ENCODE data around the gene MRPS22. TPM values are rescaled to one million over a fixed set of nuclear protein-coding genes. Genes with fewer than 3 reads are reported as not detected.

Gene MRPS22
- total and polyA plus RNA-seq, 2 of the 8 experiments (the other 6 are each of a cell fraction or from before 2014, with no cell fraction given): 28.3 to 45.8 TPM

DNA sequence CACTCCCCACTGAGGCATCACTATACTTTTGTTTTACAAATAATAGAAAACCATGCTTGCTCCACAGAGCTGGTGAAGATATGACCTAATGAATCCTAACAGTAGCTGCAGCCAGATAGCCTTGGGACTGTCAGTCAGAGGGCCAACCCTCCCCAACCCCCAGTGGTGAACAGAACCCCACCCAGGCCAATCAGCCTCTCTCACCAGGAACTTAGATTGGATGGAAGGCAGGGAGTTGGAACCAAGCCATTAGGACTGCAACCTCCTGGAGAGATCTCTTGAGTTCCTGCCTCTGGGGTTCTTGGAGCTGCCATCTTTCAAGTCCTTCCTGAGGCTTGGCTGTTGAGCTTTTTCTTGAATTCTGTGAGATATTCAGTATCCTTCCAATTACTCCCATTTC is 3.0 kb upstream of the MRPS22 start:
- H3K4me2 ChIP-seq (ENCODE audit: insufficient read depth in 1 of 2, low read depth in 2 of 2, low read length in 2 of 2): no peak overlapping the region
- H3K9ac ChIP-seq (replicated peaks in 1 of 4; ENCODE audit: extremely low read depth in 1 of 4, low read depth in 3 of 4, low read length in 3 of 4): no peak overlapping the region
- H3K27ac ChIP-seq (ENCODE audit: low read depth, low read length): no peak overlapping the region
- TF ChIP-seq EZH2 (IDR thresholded peaks at IDR 0.05; ENCODE audit: low read depth, low read length, severe bottlenecking) (no peak), SAP30 (IDR thresholded peaks at IDR 0.05; ENCODE audit: insufficient read depth, insufficient replicate concordance, low read length) (no peak), E2F6 (IDR thresholded peaks at IDR 0.05) (no peak), ASH2L (IDR thresholded peaks at IDR 0.05; ENCODE audit: low read length) (no peak)
- no peak overlapping the region for H2BK12ac ChIP-seq (ENCODE audit: low read depth, low read length)
- no peaks in the 10 kb centered on the region for H3K79me1 ChIP-seq (ENCODE audit: low read depth, low read length)
- POLR2A ChIA-PET (ENCODE audit: partially characterized antibody): no interaction called here
- H2AFZ ChIP-seq (ENCODE audit: low read length): no peak overlapping the region
- no peaks in the 10 kb centered on the region for H3K9me3 ChIP-seq (ENCODE audit: insufficient read depth in 2 of 2, low read depth in 1 of 2, low read length in 1 of 2)
- H4K8ac ChIP-seq (ENCODE audit: extremely low read depth, insufficient read depth, low read length): no peak overlapping the region
- no peak overlapping the region for H3K4me3 ChIP-seq (ENCODE audit: extremely low read depth in 1 of 4, insufficient read depth in 2 of 4, low read depth in 3 of 4, low read length in 4 of 4)
- no peak overlapping the region for H2BK120ac ChIP-seq (replicated peaks; ENCODE audit: low read depth, low read length)
- H2AK5ac ChIP-seq (ENCODE audit: low read depth, low read length): no peak overlapping the region
- CTCF ChIA-PET (ENCODE audit: partially characterized antibody): interaction anchor here (1.5 to 2.9 kb wide), 3 partner anchors 12 to 21 kb away, joined by 4 to 13 read pairs (median 6); no protein-coding TSS in a partner anchor
- peaks cover 4 to 17% of the 10 kb centered on the region in 2 experiments for H3K79me2 ChIP-seq (ENCODE audit: control insufficient read depth in 1 of 2, insufficient read depth in 2 of 2, low read length in 2 of 2)
- H3K4me1 ChIP-seq (replicated peaks in 1 of 4; ENCODE audit: control insufficient read depth in 3 of 4, insufficient read depth in 4 of 4, low read length in 3 of 4): no peaks in the 10 kb centered on the region; a peak in 1 of 7 replicates
- DNase-seq (ENCODE audit: low read depth in 1 of 2, low spot score in 2 of 2): no peak
- no peak overlapping the region for H3K14ac ChIP-seq (ENCODE audit: insufficient read length)
- no peaks in the 10 kb centered on the region for H3K36me3 ChIP-seq (ENCODE audit: control insufficient read depth in 2 of 4, insufficient read depth in 4 of 4, low read length in 3 of 4)
- H3K4ac ChIP-seq (replicated peaks; ENCODE audit: insufficient read length, low read depth, low read length): no peak overlapping the region
- peaks cover 2% of the 10 kb centered on the region for H3K23me2 ChIP-seq (ENCODE audit: low read depth, low read length)
- no peaks in the 10 kb centered on the region for H4K20me1 ChIP-seq (replicated peaks in 1 of 2; ENCODE audit: control insufficient read depth in 1 of 2, insufficient read depth in 2 of 2, low read length in 2 of 2)
- H3K27me3 ChIP-seq (replicated peaks in 1 of 4; ENCODE audit: control insufficient read depth in 3 of 4, extremely low read depth in 1 of 4, insufficient read depth in 3 of 4, low read length in 3 of 4): peaks cover 0 to 23% (median 10%) of the 10 kb centered on the region in 4 experiments; a peak in 6 of 7 replicates
- H3K23ac ChIP-seq (ENCODE audit: insufficient read length): no peak overlapping the region
- no peak overlapping the region for H2BK20ac ChIP-seq (ENCODE audit: low read length)
- no peak overlapping the region for H2BK15ac ChIP-seq (ENCODE audit: low read length)
- FAIRE-seq: no peak
- no peak overlapping the region for H4K91ac ChIP-seq (replicated peaks; ENCODE audit: insufficient read length, low read length)
- no peak overlapping the region for H3K56ac ChIP-seq (replicated peaks; ENCODE audit: insufficient read length, low read depth, low read length)
- no peak overlapping the region for H4K5ac ChIP-seq (ENCODE audit: insufficient read length, low read depth, low read length)
- no peak overlapping the region for H2BK5ac ChIP-seq (ENCODE audit: low read depth, low read length)
- no peak overlapping the region for H3K18ac ChIP-seq (ENCODE audit: extremely low read depth, low read length)

Measured in H1 (cell line).